DMS 273 treated with DMSO at 0.1 percent for 48 hours (cell line): Measurements from ENCODE around the gene CSF2RB.

Source experiments
- DNase-seq: peaks from one replicate; lab custom pipeline; 2025; lab: John Stamatoyannopoulos, UW

CSF2RB gene

DNA sequence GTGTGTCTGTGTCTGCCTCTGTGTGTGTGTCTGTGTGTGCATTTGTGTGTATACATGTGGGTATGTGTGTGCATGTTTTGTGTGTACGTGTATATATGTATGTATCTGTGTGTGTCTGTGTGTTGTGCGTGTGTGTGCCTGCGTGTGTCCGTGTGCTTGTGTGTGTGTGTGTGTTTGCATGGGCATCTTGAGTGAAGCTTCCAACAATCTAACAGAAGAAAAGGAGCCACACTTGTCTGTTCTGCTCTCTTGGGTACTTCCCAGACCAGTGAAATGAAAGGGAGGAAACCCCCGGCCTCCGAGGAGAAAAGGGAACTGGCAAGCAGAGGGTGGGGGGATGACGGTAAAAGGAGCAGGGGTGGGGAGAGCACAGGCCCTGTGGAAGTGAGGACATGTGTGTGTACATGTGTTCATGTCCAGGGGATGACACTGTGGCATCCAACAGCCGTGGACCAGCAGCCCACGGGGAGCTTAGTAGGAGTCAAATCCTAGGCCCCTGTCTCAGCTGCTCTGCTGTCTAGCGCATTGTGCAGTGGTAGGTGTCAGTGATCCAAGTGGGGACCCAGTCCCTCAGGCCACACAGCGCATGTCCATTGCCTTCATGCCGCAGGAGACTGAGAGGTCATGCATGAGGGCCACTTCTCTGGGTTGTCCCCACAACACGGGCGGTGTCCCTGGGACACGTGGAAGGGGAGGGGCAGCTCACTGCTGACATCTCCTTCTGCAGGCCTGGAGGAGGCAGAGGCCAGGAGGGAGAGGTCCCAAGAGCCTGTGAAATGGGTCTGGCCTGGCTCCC is 8.1 kb downstream of the CSF2RB start:
- no peak for DNase-seq

DNA sequence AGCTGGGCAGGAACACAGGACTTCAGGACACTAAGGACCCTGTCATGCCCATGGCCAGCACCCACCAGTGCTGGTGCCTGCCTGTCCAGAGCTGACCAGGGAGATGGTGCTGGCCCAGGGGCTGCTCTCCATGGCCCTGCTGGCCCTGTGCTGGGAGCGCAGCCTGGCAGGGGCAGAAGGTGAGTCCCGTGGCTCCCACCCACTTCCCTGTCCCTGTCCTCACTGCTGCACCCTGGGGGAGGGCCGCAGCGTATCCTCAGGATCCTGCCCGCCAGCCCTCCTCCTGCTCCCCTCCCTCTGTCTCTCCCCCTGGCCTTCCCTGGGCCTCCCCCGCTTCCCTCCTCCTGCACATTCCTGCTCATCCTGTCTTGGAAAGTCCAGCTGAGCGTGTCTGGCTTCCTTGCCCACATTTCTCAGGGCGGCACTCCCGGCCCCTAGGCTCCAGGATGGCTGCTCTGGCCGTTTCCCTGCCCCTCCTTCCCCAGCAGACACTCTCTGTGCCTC is 8.7 kb downstream of the CSF2RB start:
- DNase-seq = no peak

DNA sequence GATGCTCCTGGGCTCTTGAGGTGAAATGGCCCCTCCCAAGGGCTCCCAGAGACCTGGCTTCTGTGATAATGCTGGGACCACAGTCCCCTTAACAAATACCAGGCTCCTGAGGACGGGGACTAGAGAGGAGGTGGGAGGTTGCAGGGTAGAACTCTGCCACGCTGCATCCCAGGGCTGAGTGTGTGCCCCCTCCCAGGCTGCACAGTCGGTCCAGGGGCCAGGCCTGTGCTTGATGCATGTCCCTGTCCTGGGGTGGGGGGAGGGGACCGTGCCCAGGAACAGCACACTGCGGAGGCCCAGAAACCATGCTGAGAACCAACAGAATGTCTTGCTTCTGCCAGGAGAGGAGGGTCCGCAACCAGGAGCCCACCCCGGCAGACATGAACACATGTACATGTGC is 9.3 kb downstream of the CSF2RB start:
- DNase-seq = no peak

DNA sequence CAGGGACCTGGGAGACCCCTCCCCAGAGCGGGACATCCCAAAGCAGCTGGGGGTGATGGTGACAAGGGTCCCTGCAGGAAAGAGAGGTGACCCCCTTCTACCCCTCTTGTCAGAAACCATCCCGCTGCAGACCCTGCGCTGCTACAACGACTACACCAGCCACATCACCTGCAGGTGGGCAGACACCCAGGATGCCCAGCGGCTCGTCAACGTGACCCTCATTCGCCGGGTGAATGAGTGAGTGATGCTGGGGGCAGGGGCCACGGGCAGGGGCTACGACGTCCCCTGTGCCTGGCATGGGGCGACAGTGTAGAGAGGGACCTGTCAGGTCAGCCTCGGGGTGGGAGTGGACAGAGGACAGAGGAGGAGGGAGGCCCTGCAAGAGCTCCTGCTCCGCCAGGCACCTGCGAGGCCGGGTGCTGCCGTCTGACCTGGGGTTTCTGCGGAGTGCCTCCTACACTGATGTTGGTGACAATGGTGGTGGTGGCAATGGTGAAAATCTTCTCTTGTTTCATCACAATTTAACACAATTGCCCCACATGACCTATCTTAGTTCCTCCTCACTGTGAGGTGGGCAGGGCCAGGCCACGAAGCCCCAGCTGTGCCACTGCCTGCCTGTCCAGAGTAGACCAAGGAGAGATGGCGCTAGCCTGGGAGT is 9.8 kb downstream of the CSF2RB start:
- no peak for DNase-seq

DNA sequence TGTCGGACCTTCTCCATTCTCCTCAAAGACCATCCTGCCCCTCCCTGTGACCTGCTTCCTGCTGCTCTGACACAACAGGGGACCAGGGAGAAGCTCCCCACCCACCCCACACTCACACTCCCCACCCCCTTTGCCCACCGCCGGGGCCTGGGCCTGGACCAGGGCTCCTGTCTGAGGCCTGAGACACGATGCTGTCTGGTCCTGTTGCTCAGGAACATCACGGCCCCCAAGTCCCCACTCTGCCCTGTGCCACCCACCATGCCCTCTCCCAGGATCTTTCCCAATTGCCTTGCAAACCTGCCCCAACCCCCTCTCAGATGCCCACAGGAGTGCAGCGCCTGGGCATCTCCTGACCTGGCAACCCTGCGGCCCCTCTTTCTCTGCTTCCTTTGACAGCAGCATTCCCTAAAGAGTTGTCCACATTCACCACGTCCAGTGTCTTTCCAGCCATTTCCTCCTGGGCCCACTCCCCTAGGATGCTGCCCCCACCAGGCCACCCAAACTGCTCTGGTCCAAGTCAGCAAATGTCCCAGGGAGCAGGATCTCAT is 10.8 kb downstream of the CSF2RB start:
- no peak for DNase-seq

DNA sequence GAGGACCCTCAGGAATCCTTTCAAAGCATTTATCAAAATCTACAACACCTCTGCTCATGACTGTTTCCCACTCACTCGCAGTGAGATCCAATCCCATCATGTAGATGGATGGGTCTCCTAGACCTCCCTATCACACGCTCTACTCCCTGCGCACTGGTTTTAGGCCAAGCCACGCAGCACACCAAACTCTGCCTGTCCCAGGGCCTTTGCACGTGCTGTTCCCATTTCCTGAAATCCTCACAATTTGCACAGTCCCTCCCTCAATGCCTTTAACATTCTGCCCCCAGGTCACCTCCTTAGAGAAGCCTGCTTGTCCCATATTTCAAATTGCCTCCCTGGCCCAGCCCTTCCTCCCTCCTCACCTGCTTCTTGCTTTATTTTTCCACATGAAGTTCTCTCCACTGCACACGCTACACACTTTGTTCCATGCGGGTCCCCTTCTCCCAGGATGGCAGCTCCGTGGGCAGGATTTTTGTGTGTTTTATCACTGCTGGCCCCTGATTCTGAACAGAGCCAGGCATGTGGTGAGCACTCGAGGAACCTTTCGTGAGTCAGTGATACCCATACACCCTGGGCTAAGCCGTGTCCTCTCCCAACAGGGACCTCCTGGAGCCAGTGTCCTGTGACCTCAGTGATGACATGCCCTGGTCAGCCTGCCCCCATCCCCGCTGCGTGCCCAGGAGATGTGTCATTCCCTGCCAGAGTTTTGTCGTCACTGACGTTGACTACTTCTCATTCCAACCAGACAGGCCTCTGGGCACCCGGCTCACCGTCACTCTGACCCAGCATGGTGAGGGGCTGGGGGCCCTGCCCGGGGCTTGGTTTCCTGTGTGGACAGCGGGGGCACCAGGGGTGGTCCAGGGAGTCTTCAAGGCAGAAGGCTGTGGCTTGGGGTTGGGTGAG is 12.2 kb downstream of the CSF2RB start:
- DNase-seq = no peak

DNA sequence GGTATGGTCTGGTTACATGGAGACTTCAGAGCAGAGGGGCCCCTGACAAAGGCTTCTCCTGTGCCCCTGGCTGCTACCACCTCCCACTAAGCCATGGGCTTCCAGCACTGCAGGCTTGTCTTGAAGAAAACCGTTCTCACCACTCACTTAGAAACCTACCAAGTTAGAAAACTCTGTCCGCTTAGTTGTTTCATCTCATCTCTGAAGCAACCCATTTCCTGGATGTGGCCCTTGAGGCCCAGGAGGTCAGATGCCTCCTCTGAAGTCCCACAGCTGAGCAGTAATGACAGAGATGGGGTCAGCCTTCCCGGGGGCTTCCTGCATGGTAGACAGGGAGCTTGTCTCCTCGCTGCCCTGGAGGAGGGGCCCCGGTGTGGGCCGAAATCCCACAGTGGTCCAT is 12.9 kb downstream of the CSF2RB start:
- no peak for DNase-seq

DNA sequence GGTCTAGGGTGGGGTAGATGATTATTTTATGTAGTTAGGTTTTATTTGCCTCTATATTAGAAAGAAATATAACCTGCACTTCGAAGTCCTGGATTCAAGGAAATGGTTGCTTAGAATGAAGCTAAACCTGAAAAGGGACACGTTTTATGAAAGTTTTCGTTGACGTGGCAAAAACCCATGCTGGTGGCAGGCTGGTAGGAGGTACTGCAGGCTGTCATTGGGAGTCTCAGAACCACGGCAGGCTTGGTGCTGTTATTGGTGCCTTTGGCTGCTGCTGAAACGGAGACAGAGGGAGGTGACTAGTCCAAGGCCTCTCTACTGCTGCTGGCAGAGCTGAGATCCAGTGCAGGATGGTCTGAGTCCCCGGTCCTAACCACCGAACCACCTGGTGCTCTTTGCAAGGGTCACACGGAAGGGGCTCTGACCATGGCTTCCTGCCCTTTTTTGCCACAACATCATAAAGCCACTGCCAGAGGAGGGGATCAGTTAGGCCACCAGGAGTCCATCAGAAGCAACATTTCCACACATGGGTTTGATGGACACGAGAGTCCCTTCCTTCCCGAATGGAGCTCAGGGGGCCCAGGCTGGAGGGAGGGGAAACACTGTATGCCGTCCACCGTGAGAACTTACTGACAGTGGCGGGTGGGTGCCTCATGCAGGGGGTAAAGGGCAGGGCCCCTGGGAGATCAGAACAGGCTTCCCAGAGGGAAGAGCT is 13.4 kb downstream of the CSF2RB start:
- DNase-seq = no peak

DNA sequence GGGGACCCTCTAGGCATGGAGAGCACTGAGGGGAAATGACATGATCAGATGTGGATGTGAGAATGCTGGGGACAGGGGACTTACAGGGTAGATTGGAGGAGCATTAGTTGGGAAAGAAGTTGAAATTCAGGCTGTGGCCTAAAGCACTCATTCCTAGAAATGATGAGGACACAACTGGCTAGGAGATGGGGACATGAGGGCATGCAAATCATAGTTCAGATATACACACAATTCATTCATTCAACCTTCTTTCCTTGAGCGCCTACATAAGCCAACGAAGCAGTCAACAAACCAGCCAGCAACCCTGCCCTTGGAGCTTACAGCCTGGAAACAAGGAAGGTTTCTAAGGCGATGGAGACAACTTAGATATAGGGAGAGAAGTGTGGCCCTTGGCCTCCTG is 14.2 kb downstream of the CSF2RB start:
- DNase-seq = no peak

DNA sequence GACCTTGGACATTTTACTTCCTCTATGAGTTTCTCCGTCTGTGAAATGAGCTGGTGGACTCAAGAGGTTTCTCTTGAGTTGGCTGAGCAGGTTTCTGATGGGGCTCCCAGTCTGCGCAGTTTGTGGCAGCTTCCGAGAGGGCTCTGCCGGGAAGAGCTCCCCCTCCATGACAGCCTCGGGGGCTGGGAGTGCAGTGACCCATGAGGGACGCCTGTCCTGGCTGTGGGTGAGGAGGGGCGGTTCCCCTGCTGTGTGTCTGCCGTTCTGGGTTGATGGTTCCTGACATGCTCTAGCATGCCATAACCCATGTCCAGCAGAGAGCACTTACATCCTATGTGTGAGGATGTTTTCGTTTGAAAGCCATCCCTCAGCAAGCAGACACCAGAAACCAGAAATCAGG is 14.8 kb downstream of the CSF2RB start:
- DNase-seq = no peak

DNA sequence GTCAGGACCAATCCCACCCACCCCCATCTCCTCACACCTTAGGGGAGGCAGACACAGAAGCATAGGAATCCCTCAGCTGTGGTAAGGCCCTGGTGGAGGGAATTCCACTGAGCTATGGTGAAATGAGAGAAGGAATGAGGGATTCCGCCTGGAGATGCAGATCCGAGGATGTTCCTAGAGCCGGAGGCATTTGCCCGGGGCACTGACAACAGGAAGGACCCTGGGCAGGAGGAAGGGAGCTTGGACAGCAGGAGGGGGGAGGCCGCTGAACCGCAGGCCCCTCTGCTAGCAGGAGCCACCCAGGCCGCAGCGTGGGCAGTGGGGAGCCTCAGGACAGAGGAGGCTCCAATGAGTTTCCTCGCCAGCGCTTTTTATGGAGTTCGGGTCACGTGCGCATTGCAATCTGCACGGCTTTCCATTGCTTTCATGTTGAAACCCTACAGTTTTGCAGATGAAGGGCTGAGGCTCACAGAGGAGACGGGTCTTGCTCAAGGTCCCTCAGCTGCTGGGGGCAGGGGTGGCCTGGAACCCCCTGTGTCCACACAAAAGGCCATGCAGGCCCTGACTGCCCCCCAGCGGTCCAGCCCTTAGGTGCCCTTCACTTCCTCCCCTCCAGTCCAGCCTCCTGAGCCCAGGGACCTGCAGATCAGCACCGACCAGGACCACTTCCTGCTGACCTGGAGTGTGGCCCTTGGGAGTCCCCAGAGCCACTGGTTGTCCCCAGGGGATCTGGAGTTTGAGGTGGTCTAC is 15.5 kb downstream of the CSF2RB start:
- DNase-seq = no peak

DNA sequence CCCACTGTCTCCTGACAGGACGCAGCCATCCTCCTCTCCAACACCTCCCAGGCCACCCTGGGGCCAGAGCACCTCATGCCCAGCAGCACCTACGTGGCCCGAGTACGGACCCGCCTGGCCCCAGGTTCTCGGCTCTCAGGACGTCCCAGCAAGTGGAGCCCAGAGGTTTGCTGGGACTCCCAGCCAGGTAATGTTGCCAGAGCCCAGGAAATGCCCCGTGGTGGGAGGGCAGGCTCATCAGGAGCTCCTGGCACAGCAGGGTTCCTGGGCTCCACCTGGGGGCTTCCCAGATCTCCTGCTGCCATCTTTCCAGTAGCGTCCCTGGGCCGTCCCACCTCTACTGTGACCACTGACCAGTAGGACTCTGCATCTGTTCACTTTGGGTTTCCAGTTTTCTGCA is 16.2 kb downstream of the CSF2RB start:
- no peak for DNase-seq

DNA sequence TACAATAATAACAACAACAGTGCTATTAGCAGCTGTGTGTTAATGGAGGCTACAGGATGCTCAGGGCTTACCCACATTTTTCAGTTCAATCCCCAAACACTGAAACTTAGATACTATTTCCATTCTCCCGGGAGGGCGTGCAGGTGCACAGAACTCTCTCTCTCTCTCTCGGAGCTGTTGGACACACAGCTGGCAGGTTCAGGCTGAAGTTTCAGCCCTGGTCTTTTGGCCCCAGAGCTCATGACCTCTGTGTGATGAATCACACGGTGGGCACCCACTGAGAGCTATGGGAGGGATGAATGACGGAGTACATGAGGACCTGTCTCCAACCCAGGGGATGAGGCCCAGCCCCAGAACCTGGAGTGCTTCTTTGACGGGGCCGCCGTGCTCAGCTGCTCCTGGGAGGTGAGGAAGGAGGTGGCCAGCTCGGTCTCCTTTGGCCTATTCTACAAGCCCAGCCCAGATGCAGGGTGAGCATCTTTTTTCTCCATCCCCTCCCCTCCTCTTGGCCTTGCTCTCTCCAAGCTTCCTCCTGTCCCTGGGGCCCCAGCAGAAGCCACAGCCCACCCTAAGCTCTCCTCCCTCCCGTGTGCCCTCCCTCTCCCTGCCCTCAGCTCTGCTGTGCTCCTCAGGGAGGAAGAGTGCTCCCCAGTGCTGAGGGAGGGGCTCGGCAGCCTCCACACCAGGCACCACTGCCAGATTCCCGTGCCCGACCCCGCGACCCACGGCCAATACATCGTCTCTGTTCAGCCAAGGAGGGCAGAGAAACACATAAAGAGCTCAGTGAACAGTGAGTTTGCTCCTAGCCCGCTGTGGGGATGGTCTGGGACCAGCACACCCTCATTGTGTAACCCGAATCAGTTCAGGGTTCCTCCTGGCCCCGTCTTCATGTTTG is 16.9 kb downstream of the CSF2RB start:
- no peak for DNase-seq

DNA sequence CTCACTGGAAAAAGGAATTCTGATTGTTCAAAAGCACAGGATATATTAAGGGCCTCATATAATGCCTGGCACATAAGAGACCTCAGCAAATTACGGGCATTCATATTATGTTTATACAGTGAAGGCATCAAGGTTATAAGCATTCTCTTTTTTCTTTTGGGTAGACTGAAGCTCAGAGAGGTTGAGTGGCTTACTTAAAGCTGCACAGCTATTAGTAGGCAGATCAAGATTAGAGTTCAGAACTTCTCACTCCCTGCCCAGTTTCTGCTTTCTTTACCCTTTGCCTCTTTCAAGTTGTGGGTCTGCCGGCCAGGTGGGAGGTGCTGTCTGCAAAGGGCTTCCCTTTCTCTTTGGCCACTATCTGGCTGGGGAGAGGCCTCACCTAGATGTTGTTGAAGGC is 18.0 kb downstream of the CSF2RB start:
- DNase-seq = no peak

DNA sequence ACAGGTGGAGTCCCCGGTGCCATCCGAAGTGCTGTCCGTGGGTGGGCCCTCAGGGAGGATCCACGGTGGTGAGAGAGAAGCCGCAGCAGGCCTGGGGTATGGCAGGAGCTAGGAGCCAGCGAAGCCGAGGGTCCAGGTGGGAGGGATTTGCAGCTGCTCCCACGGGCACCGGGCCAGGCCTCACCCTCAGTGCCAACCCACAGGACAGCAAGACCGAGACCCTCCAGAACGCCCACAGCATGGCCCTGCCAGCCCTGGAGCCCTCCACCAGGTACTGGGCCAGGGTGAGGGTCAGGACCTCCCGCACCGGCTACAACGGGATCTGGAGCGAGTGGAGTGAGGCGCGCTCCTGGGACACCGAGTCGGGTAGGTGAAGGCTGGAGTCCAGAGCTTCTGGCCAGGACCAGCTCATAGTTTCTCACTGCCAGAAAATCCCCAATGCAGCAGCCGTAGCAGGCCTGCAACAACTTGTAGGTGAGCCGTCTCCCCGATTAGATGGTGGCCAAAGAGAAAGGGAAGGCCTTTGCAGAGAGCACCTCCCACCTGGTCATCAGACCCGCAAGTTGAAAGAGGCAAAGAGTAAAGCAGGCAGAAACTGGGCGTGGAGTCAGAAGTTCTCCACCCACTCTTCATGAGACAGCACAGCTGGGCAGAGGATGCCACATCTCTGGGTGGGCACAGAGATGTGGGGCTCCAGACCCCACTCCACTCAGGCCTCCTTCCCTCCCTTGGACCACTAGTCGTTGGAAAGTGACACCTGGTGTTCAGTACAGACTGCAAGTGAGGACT is 20.4 kb downstream of the CSF2RB start:
- no peak for DNase-seq

DNA sequence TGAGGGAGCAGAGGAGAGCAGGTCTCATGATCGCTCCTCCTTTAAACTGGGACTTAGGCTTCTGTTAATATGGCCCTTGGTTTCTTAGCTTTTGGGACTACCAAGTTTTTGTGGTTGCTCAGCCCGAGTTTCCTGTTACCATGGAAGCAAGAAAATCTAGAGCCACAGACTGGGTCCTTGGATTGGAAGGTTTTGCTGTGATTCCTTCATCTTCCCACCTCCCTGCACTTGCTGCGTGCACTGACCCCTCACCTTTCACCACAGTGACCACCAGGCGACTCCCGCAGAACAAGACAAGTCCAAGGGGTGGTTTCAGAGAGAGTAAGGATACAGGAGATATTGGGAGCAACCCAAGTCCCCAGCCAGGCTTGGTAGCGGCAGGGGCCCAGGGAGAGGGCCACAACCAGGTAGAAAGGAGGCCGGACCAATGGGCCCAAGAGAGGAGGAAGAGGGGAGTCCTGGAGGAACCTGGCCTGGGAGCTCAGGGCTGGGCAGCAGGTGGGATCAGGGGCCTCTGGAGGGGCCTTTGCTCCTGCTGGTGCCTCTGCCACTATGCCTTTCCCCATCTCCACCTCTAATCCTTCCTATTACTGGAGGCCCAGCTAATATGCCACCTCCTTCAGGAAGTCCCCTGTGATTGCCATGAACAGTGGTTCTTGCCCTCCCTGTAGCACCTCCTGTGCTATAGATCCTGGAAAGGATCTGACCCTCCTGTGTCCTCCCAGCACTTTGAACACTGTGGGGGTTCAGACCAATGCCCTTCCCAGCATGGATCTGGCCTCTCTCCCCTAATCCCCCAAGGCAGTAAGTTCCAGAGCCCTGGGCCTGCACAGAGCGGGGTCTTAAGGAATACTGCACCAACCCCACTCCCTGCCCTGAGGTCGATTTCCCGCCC is 21.2 kb downstream of the CSF2RB start:
- DNase-seq = no peak

DNA sequence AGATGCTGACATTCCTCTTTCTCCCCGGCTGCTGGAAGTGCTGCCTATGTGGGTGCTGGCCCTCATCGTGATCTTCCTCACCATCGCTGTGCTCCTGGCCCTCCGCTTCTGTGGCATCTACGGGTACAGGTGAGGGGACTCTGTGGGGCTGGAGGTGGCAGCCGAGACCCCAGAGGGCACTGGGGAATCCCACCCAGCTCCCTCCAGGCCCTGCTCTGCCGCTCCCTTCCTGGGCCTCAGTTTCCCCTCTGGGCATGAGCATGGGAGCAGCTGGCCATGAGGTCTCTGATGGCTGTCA is 21.8 kb downstream of the CSF2RB start:
- DNase-seq = no peak

DNA sequence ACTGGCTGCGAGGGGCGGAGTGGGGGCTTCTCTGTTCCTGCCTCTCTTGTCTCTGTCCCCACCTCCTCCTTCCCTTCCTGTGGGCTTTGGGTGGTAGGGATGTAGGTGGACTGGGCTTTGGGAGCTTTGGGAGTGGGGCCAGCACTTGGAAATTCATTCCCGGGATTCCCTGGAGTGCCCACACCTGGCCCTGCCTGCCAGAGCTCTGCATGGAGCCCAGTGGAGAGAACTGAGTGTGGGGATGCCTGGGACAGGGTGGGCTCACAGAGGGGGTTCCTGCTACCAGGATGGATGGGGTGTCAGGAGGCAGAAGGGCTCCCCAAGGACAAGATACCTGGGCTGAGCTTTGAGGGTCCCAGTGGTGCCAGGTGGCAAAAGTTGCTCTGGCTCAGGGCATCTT is 22.3 kb downstream of the CSF2RB start:
- DNase-seq = no peak
